CD14-positive monocyte (primary cell): ENCODE measurements around the gene IVD. TPM values are rescaled to one million over a fixed set of nuclear protein-coding genes. Genes with fewer than 3 reads are reported as not detected.

Experiments
- DNase-seq, 3 donors: peaks; one replicate each; pipeline ENCODE4 v3.0.0-alpha.2; 2011 to 2022
- H2AFZ ChIP-seq: 2 replicates; pipeline ENCODE4 v1.6.0; 2012; ENCODE audit warnings: mild to moderate bottlenecking, low read depth, low read length, inconsistent platforms; ENCODE audit not compliant: insufficient read depth, poor library complexity, severe bottlenecking
- H3K27ac ChIP-seq, 2 donors: 1 replicate in 1 of 2; 2 replicates in 1 of 2; pipeline ENCODE4 v1.5.1; 2012 to 2013; ENCODE audit warnings: low read length in 2 of 2, control low read depth in 1 of 2, inconsistent platforms in 1 of 2, low read depth in 1 of 2, mild to moderate bottlenecking in 1 of 2
- H3K27me3 ChIP-seq, 2 donors: one replicate each; pipeline versions ENCODE4 v1.6.0 to v1.6.1; 2011 to 2013; ENCODE audit warnings: low read length in 2 of 2; ENCODE audit not compliant: control insufficient read depth in 2 of 2, insufficient read depth in 2 of 2
- H3K36me3 ChIP-seq, 2 donors: replicated peaks in 1 of 2; 1 replicate in 1 of 2; 2 replicates in 1 of 2; pipeline versions ENCODE4 v1.5.1 to v1.6.1; 2012 to 2013; ENCODE audit warnings: low read length in 2 of 2, control low read depth in 1 of 2, inconsistent platforms in 1 of 2, mild to moderate bottlenecking in 1 of 2; ENCODE audit not compliant: insufficient read depth in 2 of 2, control insufficient read depth in 1 of 2
- H3K4me1 ChIP-seq, 2 donors: 1 replicate in 1 of 2; 2 replicates in 1 of 2; pipeline versions ENCODE4 v1.5.1 to v1.6.1; 2012 to 2013; ENCODE audit warnings: low read length in 2 of 2, control low read depth in 1 of 2, inconsistent platforms in 1 of 2, mild to moderate bottlenecking in 1 of 2, moderate library complexity in 1 of 2; ENCODE audit not compliant: insufficient read depth in 2 of 2, control insufficient read depth in 1 of 2
- H3K4me2 ChIP-seq: replicated peaks from 2 replicates; pipeline ENCODE3; 2012; ENCODE audit warnings: low read length, moderate library complexity, mild to moderate bottlenecking; ENCODE audit not compliant: poor library complexity, severe bottlenecking; ENCODE audit errors: extremely low read depth
- H3K4me3 ChIP-seq, 3 experiments: fragments of 200-600 bp in 1 of 3; sonication (generic) in 1 of 3; replicated peaks in 1 of 3; 1 replicate in 2 of 3; 2 replicates in 1 of 3; pipeline ENCODE4 v1.5.1; 2011 to 2013; ENCODE audit warnings: low read length in 3 of 3, mild to moderate bottlenecking in 3 of 3, control low read depth in 2 of 3, low read depth in 2 of 3, inconsistent platforms in 1 of 3, moderate library complexity in 1 of 3
- H3K79me2 ChIP-seq: 2 replicates; pipeline ENCODE4 v1.6.0; 2012; ENCODE audit warnings: mild to moderate bottlenecking, control low read depth, inconsistent platforms, low read length, moderate library complexity; ENCODE audit not compliant: insufficient read depth
- H3K9ac ChIP-seq: 2 replicates; pipeline ENCODE4 v1.6.0; 2017; ENCODE audit warnings: low read length, mild to moderate bottlenecking; ENCODE audit not compliant: insufficient read depth, poor library complexity, severe bottlenecking
- H3K9me3 ChIP-seq, 2 donors: replicated peaks in 1 of 2; 1 replicate in 1 of 2; 2 replicates in 1 of 2; pipeline versions ENCODE4 v1.5.1 to v1.6.1; 2012 to 2013; ENCODE audit warnings: low read length in 2 of 2, control low read depth in 1 of 2; ENCODE audit not compliant: control insufficient read depth in 1 of 2, insufficient read depth in 1 of 2
- H4K20me1 ChIP-seq: 2 replicates; pipeline ENCODE4 v1.6.0; 2012; ENCODE audit warnings: mild to moderate bottlenecking, low read length, control low read depth, moderate library complexity; ENCODE audit not compliant: insufficient read depth
- H3K27ac Mint-ChIP-seq, 7 donors: one replicate each; pipeline ENCODE4 v1.8.0; 2020; ENCODE audit warnings: mild to moderate bottlenecking in 7 of 7, mixed read lengths in 7 of 7, moderate library complexity in 6 of 7, inconsistent platforms in 2 of 7
- H3K27me3 Mint-ChIP-seq, 3 donors: one replicate each; pipeline ENCODE4 v1.8.0; 2021 to 2022; ENCODE audit warnings: low read depth in 3 of 3, mild to moderate bottlenecking in 3 of 3, mixed read lengths in 3 of 3, moderate library complexity in 3 of 3, inconsistent platforms in 1 of 3
- H3K36me3 Mint-ChIP-seq, 2 donors: one replicate each; pipeline ENCODE4 v1.8.0; 2020; ENCODE audit warnings: mixed read lengths in 2 of 2, inconsistent platforms in 1 of 2, mild to moderate bottlenecking in 1 of 2
- H3K4me1 Mint-ChIP-seq: one replicate; pipeline ENCODE4 v1.8.0; 2020; ENCODE audit warnings: mild to moderate bottlenecking, mixed read lengths
- H3K4me3 Mint-ChIP-seq, 2 donors: one replicate each; pipeline ENCODE4 v1.8.0; 2020; ENCODE audit warnings: mild to moderate bottlenecking in 2 of 2, mixed read lengths in 2 of 2, moderate library complexity in 1 of 2
- H3K9me3 Mint-ChIP-seq, 7 donors: one replicate each; pipeline ENCODE4 v1.8.0; 2020 to 2022; ENCODE audit warnings: mixed read lengths in 7 of 7, mild to moderate bottlenecking in 6 of 7, moderate library complexity in 6 of 7, inconsistent platforms in 2 of 7
- CTCF ChIP-seq: fragments of 200-600 bp; IDR thresholded peaks from one replicate; pipeline ENCODE4 v1.8.0; 2022; ENCODE audit warnings: antibody characterized with exemption, mild to moderate bottlenecking
- WGBS: methylation state at CpG from one replicate; pipeline ENCODE4 v1.1.5; 2013; ENCODE audit warnings: missing lambda C conversion rate; ENCODE audit not compliant: insufficient coverage; 5-methylcytosine and 5-hydroxymethylcytosine counted together
- intact Hi-C, 2 donors: fragments of 100-400 bp; cut with micrococcal nuclease; formaldehyde crosslinking; loops; one replicate each; pipeline versions ENCODE4 v1.15.0 to v1.15.1; 2023
- polyA plus RNA-seq, 3 donors: library from polyadenylated mRNA; depleted of rRNA in 1 of 3; unstranded in 2 of 3; stranded (reverse) in 1 of 3; fragments of 300-500 nt in 2 of 3; fragments of >200 nt in 1 of 3; fragmentation: Illumina TruSeq in 2 of 3; gene quantifications; 1 replicate in 2 of 3; 2 replicates in 1 of 3; pipeline ENCODE4 v1.2.3, GENCODE V29; 2012 to 2021

Gene IVD
- polyA plus RNA-seq, 3 donors = 28.6 to 46.3 (median 31.3) TPM

- Histone ChIP-seq H3K9me3 (no peaks in the 10 kb centered on the region), H3K4me2 (no peak overlapping the region), H3K9ac (no peak overlapping the region), H4K20me1 (no peaks in the 10 kb centered on the region), H2AFZ (no peak overlapping the region), H3K27ac (no peak overlapping the region), H3K4me1 (no peaks in the 10 kb centered on the region), H3K4me3 (no peak overlapping the region), H3K36me3 (no peaks in the 10 kb centered on the region), H3K27me3 (peaks cover 0 to 5% of the 10 kb centered on the region in 2 donors), H3K79me2 (no peaks in the 10 kb centered on the region)
- H3K4me1 Mint-ChIP-seq = no peaks in the 10 kb centered on the region
- peaks cover 0 to 3% (median 0%) of the 10 kb centered on the region in 7 donors for H3K9me3 Mint-ChIP-seq
- DNase-seq = no peak
- peak overlapping the region in 1 of 7 donors; percentile 33 for H3K27ac Mint-ChIP-seq
- WGBS = 93% methylated on average over 3 of the region's 10 CpGs
- no peak for TF ChIP-seq CTCF
- H3K4me3 Mint-ChIP-seq = no peak overlapping the region
- intact Hi-C loops = loop anchor here in 1 of 2 donors (10.0 kb wide), 1 partner anchor 214 kb away; no protein-coding TSS in a partner anchor
- H3K36me3 Mint-ChIP-seq = peaks cover 2 to 4% of the 10 kb centered on the region in 2 donors
- H3K27me3 Mint-ChIP-seq = peaks cover 6 to 8% (median 7%) of the 10 kb centered on the region in 3 donors
These were observed 23.6 kb downstream of the IVD start for GRCh38 chr15:40429068-40429710.

- H3K9ac ChIP-seq = no peak overlapping the region
- H3K27ac ChIP-seq = no peak overlapping the region
- no peaks in the 10 kb centered on the region for H3K36me3 ChIP-seq
- no peak overlapping the region for H2AFZ ChIP-seq
- no peaks in the 10 kb centered on the region for H3K79me2 ChIP-seq
- Mint-ChIP-seq H3K4me3 (no peak overlapping the region), H3K27ac (no peak overlapping the region), H3K36me3 (peaks cover 4 to 5% of the 10 kb centered on the region in 2 donors), H3K9me3 (peaks cover 0 to 11% (median 4%) of the 10 kb centered on the region in 7 donors), H3K27me3 (peaks cover 17 to 19% (median 17%) of the 10 kb centered on the region in 3 donors), H3K4me1 (peaks cover under 1% of the 10 kb centered on the region)
- WGBS = 83% methylated on average over 10 of the region's 10 CpGs
- no peaks in the 10 kb centered on the region for H4K20me1 ChIP-seq
- TF ChIP-seq CTCF = no peak
- H3K4me1 ChIP-seq = no peaks in the 10 kb centered on the region
- DNase-seq = no peak
- H3K4me3 ChIP-seq = no peak overlapping the region
- H3K27me3 ChIP-seq = peaks cover 7 to 16% of the 10 kb centered on the region in 2 donors
- no peak overlapping the region for H3K4me2 ChIP-seq
- no peaks in the 10 kb centered on the region for H3K9me3 ChIP-seq
- intact Hi-C loops = no loop called here
These were observed 24.7 kb downstream of the IVD start for GRCh38 chr15:40430271-40430805.
